Left ventricle myocardium inferior (tissue), 1 donor: ENCODE measurements around the gene SHC1. TPM values are rescaled to one million over a fixed set of nuclear protein-coding genes. Genes with fewer than 3 reads are reported as not detected.
"Not testable (repeated sequence)": the region's sequence is repeated elsewhere in the genome, so short reads cannot be mapped to it uniquely, and the experiment has no call there.

ENCODE experiments used
- DNase-seq: peaks from one replicate; pipeline ENCODE4 v3.0.0-alpha.2; 2020
- H3K27ac ChIP-seq: fragments of 200-600 bp; replicated peaks from 2 replicates; pipeline ENCODE4 v1.8.0; 2021
- H3K27me3 ChIP-seq: fragments of 200-600 bp; 2 replicates; pipeline ENCODE4 v1.8.0; 2021; ENCODE audit warnings: low read depth
- H3K36me3 ChIP-seq: fragments of 200-600 bp; 2 replicates; pipeline ENCODE4 v1.8.0; 2021
- H3K4me1 ChIP-seq: fragments of 200-600 bp; 2 replicates; pipeline ENCODE4 v1.8.0; 2021
- H3K4me3 ChIP-seq: fragments of 200-600 bp; 2 replicates; pipeline ENCODE4 v1.8.0; 2021; ENCODE audit warnings: mild to moderate bottlenecking, moderate library complexity
- H3K9me3 ChIP-seq: fragments of 200-600 bp; replicated peaks from 2 replicates; pipeline ENCODE4 v1.8.0; 2021
- CTCF ChIP-seq: fragments of 200-600 bp; IDR thresholded peaks from 2 replicates; pipeline ENCODE4 v1.8.0; 2021; ENCODE audit warnings: antibody characterized with exemption, mild to moderate bottlenecking, borderline replicate concordance
- intact Hi-C: fragments of 100-400 bp; cut with micrococcal nuclease; formaldehyde crosslinking; loops from one replicate; pipeline ENCODE4 v1.11.0; 2022
- total RNA-seq: library from RNA; stranded (reverse); fragmentation: NEBNext Ultra II Directional; extraction: Animal tissue kit (Norgen Biotek cat#: 25700); gene quantifications from one replicate; pipeline ENCODE4 v1.2.1, GENCODE V29; 2021
- donor health status: DM: no; HTN: yes; CAD: no; lungs with severe emphysema.

The SHC1 gene
- total RNA-seq, 1 donor from 2014 or later: 43.0 TPM

GRCh38 chr1:154995301-154995983 is 24.9 kb upstream of the SHC1 start:
- DNase-seq, H3K9me3 ChIP-seq, H3K27me3 ChIP-seq, intact Hi-C loops, H3K4me3 ChIP-seq, H3K27ac ChIP-seq: not testable (repeated sequence)
- peak; percentile 51 for TF ChIP-seq CTCF
- Histone ChIP-seq H3K4me1 (peaks cover 23% of the 10 kb centered on the region), H3K36me3 (peaks cover 16% of the 10 kb centered on the region)

GRCh38 chr1:154994591-154994990 is 24.0 kb upstream of the SHC1 start:
- H3K27ac ChIP-seq: no peak overlapping the region
- no peaks in the 10 kb centered on the region for H3K27me3 ChIP-seq
- intact Hi-C loops: no loop called here
- H3K4me1 ChIP-seq: peaks cover 17% of the 10 kb centered on the region
- H3K4me3 ChIP-seq: no peak overlapping the region
- peaks cover 24% of the 10 kb centered on the region for H3K36me3 ChIP-seq
- TF ChIP-seq CTCF: no peak
- no peak for DNase-seq
- no peaks in the 10 kb centered on the region for H3K9me3 ChIP-seq

GRCh38 chr1:154994269-154994587 is 23.7 kb upstream of the SHC1 start:
- intact Hi-C loops: no loop called here

GRCh38 chr1:154993572-154994268 is 23.2 kb upstream of the SHC1 start, which contains the start of gene LENEP:
LENEP (plus strand) TSS chr1:154993586; CDS start chr1:154993608, 22 bp downstream.
- Histone ChIP-seq H3K36me3 (peaks cover 32% of the 10 kb centered on the region), H3K27me3 (no peaks in the 10 kb centered on the region), H3K4me1 (peaks cover 16% of the 10 kb centered on the region), H3K4me3 (no peak within 1 kb of the TSS), H3K9me3 (no peaks in the 10 kb centered on the region), H3K27ac (no peak within 1 kb of the TSS)
- no peak for TF ChIP-seq CTCF
- DNase-seq: no peak
- intact Hi-C loops: no loop called here

More at GRCh38 chr1:154994269-154994587, 23.7 kb upstream of the SHC1 start:
- no peak overlapping the region for H3K27ac ChIP-seq
- no peaks in the 10 kb centered on the region for H3K27me3 ChIP-seq
- H3K4me3 ChIP-seq: no peak overlapping the region
- no peak for TF ChIP-seq CTCF
- H3K4me1 ChIP-seq: peaks cover 17% of the 10 kb centered on the region
- H3K9me3 ChIP-seq: no peaks in the 10 kb centered on the region
- peaks cover 27% of the 10 kb centered on the region for H3K36me3 ChIP-seq
- DNase-seq: no peak

- Histone ChIP-seq H3K4me1 (peaks cover 16% of the 10 kb centered on the region), H3K4me3 (no peak overlapping the region), H3K27ac (no peak overlapping the region), H3K36me3 (peaks cover 39% of the 10 kb centered on the region), H3K27me3 (no peaks in the 10 kb centered on the region), H3K9me3 (no peaks in the 10 kb centered on the region)
- no peak for DNase-seq
- intact Hi-C loops: no loop called here
- TF ChIP-seq CTCF: no peak
These were observed 22.4 kb upstream of the SHC1 start for GRCh38 chr1:154992721-154993571.
